Psoas muscle (tissue), 8 donors: ENCODE measurements around the gene PCDH12. TPM values are rescaled to one million over a fixed set of nuclear protein-coding genes. Genes with fewer than 3 reads are reported as not detected.

Experiments
- ATAC-seq, 4 donors: fragments of 200-7000 bp; cut with Tn5 transposase; one replicate each; pipeline ENCODE4 v1.9.1; 2020; ENCODE audit warnings: moderate library complexity in 3 of 4, mild to moderate bottlenecking in 2 of 4
- DNase-seq, 2 donors: peaks; one replicate each; pipeline ENCODE4 v3.0.0-alpha.2; 2020
- H3K27ac ChIP-seq: fragments of 200-600 bp; one replicate; pipeline ENCODE4 v1.8.0; 2022
- H3K27me3 ChIP-seq, 3 donors: fragments of 200-600 bp in 1 of 3; one replicate each; pipeline versions ENCODE4 v1.6.1 to v1.8.0; 2013 to 2022; ENCODE audit warnings: low read length in 2 of 3, mild to moderate bottlenecking in 2 of 3, moderate library complexity in 1 of 3; ENCODE audit not compliant: insufficient read depth in 3 of 3
- H3K36me3 ChIP-seq, 2 donors: fragments of 200-600 bp in 1 of 2; one replicate each; pipeline versions ENCODE4 v1.6.1 to v1.8.0; 2013 to 2022; ENCODE audit warnings: low read depth in 1 of 2, mild to moderate bottlenecking in 1 of 2, moderate library complexity in 1 of 2; ENCODE audit not compliant: insufficient read depth in 1 of 2
- H3K4me1 ChIP-seq: fragments of 200-600 bp; one replicate; pipeline ENCODE4 v1.8.0; 2022
- H3K4me3 ChIP-seq: fragments of 200-600 bp; one replicate; pipeline ENCODE4 v1.8.0; 2022; ENCODE audit warnings: mild to moderate bottlenecking
- H3K9me3 ChIP-seq: fragments of 200-600 bp; one replicate; pipeline ENCODE4 v1.8.0; 2022
- WGBS, 3 donors: extraction: QIAGEN DNeasy Blood & Tissue Kit; methylation state at CpG; one replicate each; pipeline versions ENCODE4 v1.1.6 to v1.1.7; 2013; 5-methylcytosine and 5-hydroxymethylcytosine counted together
- intact Hi-C, 2 donors: fragments of 100-400 bp; cut with DNase I; formaldehyde crosslinking; loops; one replicate each; pipeline versions ENCODE4 v1.11.0 to v1.14.2; 2022
- polyA plus RNA-seq, 3 donors: library from polyadenylated mRNA; stranded (reverse); fragments of 200-250 nt; gene quantifications; one replicate each; pipeline ENCODE4 v1.2.3, GENCODE V29; 2013
- total RNA-seq, 4 donors: library from RNA; stranded (reverse); fragmentation: NEBNext Ultra II Directional in 2 of 4; extraction: Animal tissue kit (Norgen Biotek cat#: 25700) in 2 of 4; gene quantifications; one replicate each; pipeline versions ENCODE4 v1.2.1 to v1.2.4, GENCODE V29; 2021 to 2023
- TF ChIP-seq, protein P1 (sequence below): fragments of 200-600 bp; IDR thresholded peaks from one replicate; pipeline ENCODE4 v1.8.0; 2022; ENCODE audit warnings: antibody characterized with exemption
- donor health status: healthy with polysubstance abuse.
- donor health status: DM: no; HTN: no; CAD: no; lungs with moderate emphysema.
- donor health status: Bipolar disorder and iron deficiency.
- donor health status: healthy.
- donor health status: DM: yes; HTN: yes; CAD: no.
- donor health status: DM: no; HTN: no; CAD: no.
- donor health status: DM: no; HTN: no; CAD: no.
- donor health status: DM: yes; HTN: yes; CAD: no.

The PCDH12 gene
- total and polyA plus RNA-seq, 7 donors = 1.4 to 6.0 (median 2.7) TPM

DNA sequence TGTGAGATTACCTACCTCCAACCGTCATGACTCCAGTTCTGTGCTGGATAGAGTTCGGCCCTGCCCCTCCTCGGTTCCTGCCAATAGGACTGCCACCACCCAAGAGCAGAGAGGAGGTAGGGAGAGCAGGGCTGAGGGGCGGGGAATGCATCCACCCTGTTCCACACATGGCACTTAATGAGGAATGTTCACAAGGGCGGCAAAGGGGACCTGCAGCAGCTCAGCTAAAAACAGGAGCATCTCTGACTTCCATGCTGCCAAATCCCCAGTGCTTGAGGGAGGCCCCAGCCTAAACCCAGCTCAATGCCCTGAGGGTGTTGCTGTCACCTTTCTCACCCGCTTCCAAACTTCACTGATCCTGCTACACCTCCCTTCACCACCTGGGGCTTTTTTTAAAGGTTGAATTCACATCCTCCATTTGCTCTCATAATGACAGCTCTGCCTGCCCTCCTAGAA is 42.1 kb downstream of the PCDH12 start:
- H3K4me1 ChIP-seq = peaks cover 5% of the 10 kb centered on the region
- no peaks in the 10 kb centered on the region for H3K9me3 ChIP-seq
- DNase-seq (no peak), ATAC-seq (no peak)
- TF ChIP-seq, protein P1, sequence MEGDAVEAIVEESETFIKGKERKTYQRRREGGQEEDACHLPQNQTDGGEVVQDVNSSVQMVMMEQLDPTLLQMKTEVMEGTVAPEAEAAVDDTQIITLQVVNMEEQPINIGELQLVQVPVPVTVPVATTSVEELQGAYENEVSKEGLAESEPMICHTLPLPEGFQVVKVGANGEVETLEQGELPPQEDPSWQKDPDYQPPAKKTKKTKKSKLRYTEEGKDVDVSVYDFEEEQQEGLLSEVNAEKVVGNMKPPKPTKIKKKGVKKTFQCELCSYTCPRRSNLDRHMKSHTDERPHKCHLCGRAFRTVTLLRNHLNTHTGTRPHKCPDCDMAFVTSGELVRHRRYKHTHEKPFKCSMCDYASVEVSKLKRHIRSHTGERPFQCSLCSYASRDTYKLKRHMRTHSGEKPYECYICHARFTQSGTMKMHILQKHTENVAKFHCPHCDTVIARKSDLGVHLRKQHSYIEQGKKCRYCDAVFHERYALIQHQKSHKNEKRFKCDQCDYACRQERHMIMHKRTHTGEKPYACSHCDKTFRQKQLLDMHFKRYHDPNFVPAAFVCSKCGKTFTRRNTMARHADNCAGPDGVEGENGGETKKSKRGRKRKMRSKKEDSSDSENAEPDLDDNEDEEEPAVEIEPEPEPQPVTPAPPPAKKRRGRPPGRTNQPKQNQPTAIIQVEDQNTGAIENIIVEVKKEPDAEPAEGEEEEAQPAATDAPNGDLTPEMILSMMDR = no peak
- no peak overlapping the region for H3K27ac ChIP-seq
- 62 to 76% (median 70%) methylated on average over 6 of the region's 6 CpGs for WGBS, 3 donors
- peaks cover 0 to 19% (median 0%) of the 10 kb centered on the region in 3 donors for H3K27me3 ChIP-seq
- H3K36me3 ChIP-seq = no peaks in the 10 kb centered on the region
- intact Hi-C loops = no loop called here
- no peak overlapping the region for H3K4me3 ChIP-seq

DNA sequence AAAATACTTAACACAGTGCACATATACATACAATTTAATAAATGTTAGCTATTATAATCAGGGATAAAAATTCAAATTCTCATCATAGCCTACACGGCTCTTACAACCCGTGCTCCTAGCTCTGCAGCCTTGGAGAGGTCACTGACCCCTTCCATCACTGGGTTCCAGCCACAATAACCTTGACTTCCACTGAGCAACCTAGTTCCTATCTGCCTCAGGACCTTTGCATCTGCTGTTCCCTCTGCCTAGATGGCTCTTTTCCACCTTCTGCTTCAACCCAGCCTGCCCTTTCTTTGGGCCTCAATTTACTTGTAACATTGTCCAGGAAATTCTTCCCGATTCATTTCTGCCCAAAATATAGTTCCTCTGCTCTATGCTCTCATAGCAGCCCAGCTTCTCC is 43.2 kb downstream of the PCDH12 start:
- Histone ChIP-seq H3K27me3 (peaks cover 0 to 19% (median 0%) of the 10 kb centered on the region in 3 donors), H3K4me3 (no peak overlapping the region), H3K36me3 (no peaks in the 10 kb centered on the region), H3K27ac (no peak overlapping the region), H3K9me3 (no peaks in the 10 kb centered on the region), H3K4me1 (peaks cover 4% of the 10 kb centered on the region)
- TF ChIP-seq, protein P1 = no peak
- ATAC-seq = no peak
- intact Hi-C loops = no loop called here
- WGBS, 3 donors = 93 to 98% (median 96%) methylated on average over 3 of the region's 3 CpGs
- DNase-seq = no peak

DNA sequence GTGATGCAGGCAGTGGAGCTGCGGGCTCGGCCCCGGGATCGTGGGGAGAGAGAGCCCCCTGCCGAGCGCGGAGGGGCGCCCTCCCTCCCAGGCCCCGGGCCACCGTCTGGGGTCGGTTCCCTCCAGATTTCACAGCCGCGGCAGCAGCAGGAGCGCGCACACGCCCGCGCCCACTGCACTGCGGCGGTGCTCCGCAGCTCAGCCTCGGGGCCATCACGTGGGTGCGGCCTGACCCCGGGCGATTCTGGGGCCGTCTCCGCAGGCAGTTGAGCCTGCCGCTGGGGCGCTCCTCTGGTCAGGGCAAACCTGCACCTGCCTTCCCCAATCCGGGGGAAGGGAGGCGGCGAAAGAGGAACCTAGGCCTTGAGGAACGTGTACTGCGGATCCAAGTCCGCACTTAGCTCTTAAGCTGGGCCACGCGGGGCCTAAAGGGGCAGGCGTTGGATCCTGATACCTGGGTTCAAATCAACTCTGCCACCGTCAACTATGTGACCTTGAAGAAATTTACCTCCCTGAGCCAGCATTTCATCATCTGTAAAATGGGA is 43.7 kb downstream of the PCDH12 start:
- TF ChIP-seq, protein P1 = no peak
- intact Hi-C loops = no loop called here

DNA sequence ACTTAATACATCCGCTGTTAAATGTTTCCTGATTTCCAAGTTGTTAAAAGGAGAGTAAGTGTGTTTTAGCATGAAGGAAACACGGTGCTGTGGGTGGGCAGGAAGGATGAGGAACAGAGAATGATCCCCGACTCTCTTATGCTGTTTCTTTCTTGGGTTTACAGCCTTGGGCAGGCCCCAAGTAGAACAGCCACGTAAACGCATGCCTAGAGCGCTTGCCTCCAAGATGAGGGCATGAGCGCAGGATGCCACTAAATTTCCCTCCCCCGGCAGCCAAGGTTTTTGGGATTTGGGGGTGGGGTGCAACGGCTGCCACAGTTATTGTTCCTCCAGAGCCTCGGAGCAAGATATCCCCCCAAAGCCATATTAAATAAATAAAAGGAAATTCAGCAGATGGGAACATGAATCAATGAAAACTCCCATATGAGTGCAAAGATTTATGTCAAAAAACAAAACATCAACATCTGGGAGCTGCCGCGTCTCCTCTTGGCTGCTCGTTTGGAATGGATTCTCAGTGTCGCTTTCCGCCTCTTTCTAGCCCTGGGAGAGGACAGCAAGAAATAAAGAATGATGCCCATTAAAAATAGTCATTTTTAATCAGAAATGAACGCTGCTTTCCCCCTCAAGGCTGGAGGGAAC is 44.3 kb downstream of the PCDH12 start:
- ATAC-seq (peak in 1 of 4 donors; percentile 10), DNase-seq (no peak)
- Histone ChIP-seq H3K36me3 (no peaks in the 10 kb centered on the region), H3K27ac (no peak overlapping the region), H3K4me3 (peak overlapping the region; percentile 56), H3K27me3 (peaks cover 0 to 19% (median 0%) of the 10 kb centered on the region in 3 donors), H3K4me1 (peaks cover 4% of the 10 kb centered on the region), H3K9me3 (no peaks in the 10 kb centered on the region)
- intact Hi-C loops = no loop called here
- WGBS, 3 donors = 19 to 21% (median 19%) methylated on average over 16 of the region's 16 CpGs
- TF ChIP-seq, protein P1 = no peak

More for the DNA sequence above, 43.7 kb downstream of the PCDH12 start:
- Histone ChIP-seq H3K4me3 (peak overlapping the region; percentile 56), H3K36me3 (no peaks in the 10 kb centered on the region), H3K9me3 (no peaks in the 10 kb centered on the region), H3K27ac (no peak overlapping the region), H3K27me3 (peaks cover 0 to 19% (median 0%) of the 10 kb centered on the region in 3 donors), H3K4me1 (peaks cover 4% of the 10 kb centered on the region)
- ATAC-seq (peak; percentile 70 to 86 (median 79)), DNase-seq (peak; percentile 41 to 64)
- WGBS, 3 donors = 13 to 17% (median 15%) methylated on average over 39 to 40 of the region's 40 CpGs
